CD4-positive, alpha-beta T cell treated with Interleukin-15 for 1 hour (primary cell): ENCODE data around the gene TSGA10IP.

Experiments
- DNase-seq: peaks from one replicate; pipeline ENCODE4 v3.0.0-alpha.2; 2020

The TSGA10IP gene

GRCh38 chr11:65945430-65945911, at the start of gene TSGA10IP:
Gene TSGA10IP (plus strand): TSS chr11:65945480. CDS start chr11:65945676, 196 bp downstream.
- no peak for DNase-seq

DNA sequence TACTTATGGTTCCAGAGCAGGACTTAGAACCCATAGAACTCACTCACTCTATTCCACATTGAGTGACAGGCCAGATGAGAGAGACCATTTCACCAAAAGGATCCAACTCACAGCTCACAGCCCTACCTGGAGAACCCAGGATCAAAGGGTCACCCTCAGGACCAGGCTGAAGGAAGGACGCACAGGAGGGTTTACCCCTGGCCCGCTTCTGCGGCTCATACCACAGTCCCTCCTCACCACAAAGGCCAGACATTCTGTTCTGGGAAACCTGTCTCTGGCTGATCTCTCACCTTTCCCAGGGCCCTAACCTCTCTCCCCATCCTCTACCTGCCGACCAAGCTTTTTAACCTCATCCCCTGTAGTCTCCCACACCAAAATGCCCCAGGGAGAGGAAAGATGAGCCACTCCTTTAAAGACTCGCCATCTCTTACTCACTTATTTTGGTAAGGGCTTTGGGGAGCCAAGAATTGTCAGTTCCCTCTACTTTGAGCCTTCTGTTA, 49.7 kb upstream of the TSGA10IP start:
- no peak for DNase-seq

DNA sequence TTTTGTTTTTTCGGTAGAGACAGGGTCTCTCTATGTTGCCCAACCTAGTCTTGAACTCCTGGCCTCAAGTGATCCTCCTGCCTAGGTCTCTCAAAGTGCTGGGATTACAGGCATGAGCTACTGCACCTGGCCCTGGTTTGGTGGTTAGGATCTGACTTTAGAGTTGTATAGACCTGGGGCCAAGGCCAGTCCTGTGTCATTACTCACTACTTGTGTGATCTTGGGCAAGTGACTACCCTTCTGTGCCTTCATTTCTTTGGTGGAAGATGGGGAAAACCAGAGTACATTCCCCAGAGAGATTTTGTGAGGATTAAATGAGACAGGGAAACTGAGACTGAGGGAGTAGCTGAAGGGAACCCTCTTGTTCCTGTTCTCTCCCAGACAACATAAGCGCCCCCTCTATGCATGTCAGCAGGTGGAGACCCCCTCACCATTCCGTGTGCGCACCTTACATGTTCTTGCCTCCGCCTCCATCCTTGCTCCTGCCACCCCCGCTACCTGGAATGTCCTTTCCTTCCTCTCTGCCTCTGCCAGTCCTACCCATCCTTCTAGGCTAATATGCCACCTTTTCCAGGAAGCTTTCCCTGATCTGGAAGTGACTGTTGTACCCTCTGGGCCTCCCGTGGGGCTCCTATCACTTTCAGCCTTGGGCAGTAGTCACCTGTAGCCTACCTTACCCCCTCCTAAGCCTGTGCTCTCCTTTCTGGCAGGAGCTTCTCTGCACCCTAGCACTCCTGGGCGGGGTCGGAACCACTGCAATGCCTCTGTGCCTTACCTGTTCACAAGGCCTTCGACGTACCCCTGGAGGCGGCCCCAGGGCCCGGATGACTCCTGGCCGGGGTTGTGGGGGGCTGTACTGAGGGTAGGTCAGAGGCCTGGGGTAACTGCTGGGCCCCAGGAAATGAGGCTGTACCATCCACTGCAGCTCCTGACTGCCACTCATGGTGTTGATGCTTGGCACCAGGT, 49.0 kb upstream of the TSGA10IP start:
- no peak for DNase-seq

DNA sequence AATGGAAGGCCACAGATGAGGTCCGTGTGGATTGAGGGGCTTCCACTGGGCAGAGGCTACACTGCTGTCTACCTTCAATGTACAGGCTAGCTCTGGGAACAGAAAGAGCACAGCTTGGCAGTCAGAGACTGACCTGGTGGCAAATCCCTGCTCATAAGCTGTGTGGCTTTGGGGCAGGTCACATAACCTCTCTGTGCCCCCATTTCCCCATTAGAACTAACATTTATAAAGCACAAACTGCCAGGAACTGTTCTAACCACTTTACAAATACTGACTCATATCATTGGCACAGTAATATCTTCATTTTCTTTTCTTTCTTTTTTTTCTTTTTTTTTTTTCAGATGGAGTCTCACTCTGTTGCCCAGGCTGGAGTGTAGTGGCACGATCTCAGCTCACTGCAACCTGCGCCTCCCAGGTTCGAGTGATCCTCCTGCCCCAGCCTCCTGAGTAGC, 48.2 kb upstream of the TSGA10IP start:
- no peak for DNase-seq

DNA sequence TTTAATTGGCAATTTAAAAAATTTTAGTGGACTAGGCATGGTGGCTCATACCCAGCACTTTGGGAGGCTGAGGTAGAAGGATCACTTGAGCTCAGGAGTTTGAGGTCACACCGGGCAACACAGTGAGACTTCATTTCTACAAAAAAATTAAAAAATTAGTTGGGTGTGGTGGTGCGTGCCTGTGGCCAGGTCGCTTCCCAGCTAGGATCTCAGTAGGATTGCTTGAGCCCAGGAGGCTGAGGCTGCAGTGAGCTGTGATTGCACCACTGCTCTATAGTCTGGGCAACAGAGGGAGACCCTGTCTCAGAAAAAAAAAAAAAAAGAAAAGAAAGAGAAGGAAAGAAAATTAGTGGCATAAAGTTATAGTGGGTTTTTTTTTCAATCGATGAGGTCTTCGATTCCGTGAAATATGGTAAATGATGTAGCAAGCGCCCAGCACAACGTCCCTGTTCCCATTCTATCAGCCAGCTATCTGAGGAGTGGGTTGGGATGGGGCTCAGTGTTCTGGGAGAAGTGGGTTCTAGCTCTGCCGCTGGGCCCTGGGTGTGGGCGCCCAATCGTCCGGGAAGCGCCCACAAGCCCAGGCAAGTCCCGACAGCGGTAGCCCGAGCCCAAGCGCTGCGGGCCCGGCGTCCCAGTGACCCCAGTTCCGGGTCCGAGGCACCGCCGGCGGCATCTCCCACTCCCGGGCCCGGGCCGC, 46.5 kb upstream of the TSGA10IP start:
- DNase-seq, result no peak

DNA sequence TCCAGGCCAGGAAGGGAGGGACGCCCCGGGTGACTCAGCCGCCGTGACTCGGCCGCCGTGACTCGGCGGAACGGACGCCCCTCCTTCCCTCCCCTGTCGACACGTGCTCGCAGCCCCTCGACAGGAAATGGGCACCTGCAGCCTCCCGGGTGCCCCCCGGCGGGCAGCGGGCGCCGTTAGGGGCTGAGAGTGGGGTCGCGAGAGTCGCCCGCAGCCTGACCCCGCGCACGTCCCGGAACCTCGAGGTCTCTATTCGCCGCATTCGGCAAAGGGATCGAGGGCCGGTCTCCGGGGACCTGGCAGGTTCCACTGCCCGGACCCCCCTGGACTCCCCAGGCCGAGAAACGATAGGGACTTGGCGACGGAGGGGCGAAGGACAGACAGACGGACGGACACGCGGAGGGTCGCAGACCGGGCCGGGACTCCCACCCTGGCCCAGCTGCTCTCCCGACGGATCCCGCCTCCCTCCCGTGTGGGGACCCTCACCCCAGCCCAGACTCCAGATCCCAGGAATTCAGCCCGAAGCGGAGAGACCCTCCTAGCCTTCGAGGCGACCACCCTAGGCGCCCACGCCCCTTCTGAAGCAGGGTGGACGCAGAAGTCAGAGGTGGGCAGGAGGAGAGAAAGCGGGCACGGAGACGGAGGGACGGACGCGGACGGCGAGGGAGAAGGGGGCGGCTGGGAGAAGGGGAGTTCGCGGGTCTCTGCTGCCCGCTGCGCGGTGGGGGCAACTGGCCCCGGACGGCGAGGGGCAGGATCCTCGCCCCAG, 45.7 kb upstream of the TSGA10IP start:
- DNase-seq, result peak; percentile 66

- peak; percentile 98 for DNase-seq
Measured at GRCh38 chr11:65900125-65900898, 45.0 kb upstream of the TSGA10IP start, which contains the start of gene FOSL1. Gene FOSL1 (minus strand): TSS chr11:65900388. CDS start chr11:65900339, 49 bp downstream.

- DNase-seq, result no peak
Measured at GRCh38 chr11:65900899-65901180, 44.4 kb upstream of the TSGA10IP start.

- DNase-seq, result no peak
Measured at GRCh38 chr11:65903068-65903481, 42.2 kb upstream of the TSGA10IP start.

GRCh38 chr11:65903715-65904114, 41.6 kb upstream of the TSGA10IP start:
- no peak for DNase-seq

DNA sequence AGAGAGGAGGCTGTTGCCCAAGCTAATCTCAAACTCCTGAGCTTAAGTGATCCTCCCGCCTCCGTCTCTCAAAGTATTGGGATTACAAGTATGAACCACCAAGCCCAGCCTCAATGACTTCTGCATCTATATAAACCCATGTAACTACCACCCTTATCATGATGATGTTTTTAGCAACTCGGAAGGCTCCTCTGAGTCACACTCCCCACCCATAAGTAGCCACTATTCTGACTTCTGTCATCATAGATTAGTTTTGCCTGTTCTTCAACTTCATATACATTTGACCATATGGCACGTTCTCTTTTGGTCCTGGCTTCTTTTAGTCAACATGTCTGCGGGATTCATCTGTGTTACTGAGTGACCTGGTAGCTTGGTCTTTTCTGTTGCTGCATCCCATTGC, 38.7 kb upstream of the TSGA10IP start:
- no peak for DNase-seq

GRCh38 chr11:65907878-65908277, 37.4 kb upstream of the TSGA10IP start:
- no peak for DNase-seq

- DNase-seq, result no peak
Measured at GRCh38 chr11:65911682-65912568, 33.4 kb upstream of the TSGA10IP start.

DNA sequence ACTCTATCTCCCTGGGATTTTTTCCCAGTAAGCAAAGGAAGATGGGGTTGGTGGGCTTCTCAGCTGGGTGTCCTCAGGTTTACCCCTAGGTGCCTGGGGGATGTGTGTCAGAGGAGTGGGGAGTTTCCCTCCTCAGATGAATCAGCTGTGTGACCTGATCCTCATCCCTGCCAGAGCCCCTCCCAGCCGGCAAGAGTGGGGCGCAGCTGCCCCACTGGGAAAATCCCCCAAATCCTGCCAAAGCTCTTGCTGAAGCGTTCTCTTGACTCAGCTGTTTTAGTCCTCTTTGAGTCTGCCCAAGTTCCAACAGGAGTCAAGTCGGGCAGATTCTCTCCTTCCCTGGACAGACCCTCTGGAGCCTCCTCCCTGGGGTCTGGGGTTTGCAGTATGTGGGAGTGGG, 32.4 kb upstream of the TSGA10IP start:
- DNase-seq, result no peak

- DNase-seq, result no peak
Measured at GRCh38 chr11:65915101-65915820, 30.0 kb upstream of the TSGA10IP start.

DNA sequence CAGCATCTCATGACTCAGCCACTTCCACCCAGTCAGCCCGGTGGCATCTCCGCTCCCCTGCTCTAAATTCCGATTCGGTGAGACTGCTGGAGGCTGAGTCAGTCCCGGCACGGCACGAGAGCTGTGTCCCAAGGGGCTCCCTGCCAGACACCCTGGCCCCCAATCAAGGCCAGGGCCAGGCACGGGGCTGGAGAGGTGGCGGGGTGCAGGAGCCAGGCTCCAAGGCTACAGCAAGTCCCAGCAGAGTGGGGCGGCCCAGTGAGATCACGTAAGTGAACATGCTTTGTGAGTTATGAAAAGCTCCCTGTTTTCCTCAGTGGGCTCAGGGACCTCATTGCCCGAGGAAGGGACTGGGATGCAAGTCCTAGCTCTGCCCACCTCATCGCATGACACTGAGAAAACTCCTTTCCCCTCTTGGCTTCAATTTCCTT, 29.4 kb upstream of the TSGA10IP start:
- peak; percentile 60 for DNase-seq

GRCh38 chr11:65916391-65916790, 28.9 kb upstream of the TSGA10IP start:
- no peak for DNase-seq

- DNase-seq, result no peak
Measured at GRCh38 chr11:65917077-65917433, 28.2 kb upstream of the TSGA10IP start.

- DNase-seq, result no peak
Measured at GRCh38 chr11:65917434-65918210, 27.7 kb upstream of the TSGA10IP start.
